Measurements from ENCODE around the gene RASGEF1C. TPM values are rescaled to one million over a fixed set of nuclear protein-coding genes. Genes with fewer than 3 reads are reported as not detected.
A peak's percentile ranks its signal among the peaks of the same experiment; 100 is the strongest.

The RASGEF1C gene
- total RNA-seq, 1 donor from 2014 or later = not detected

GRCh38 chr5:180159756-180160155, 49.3 kb downstream of the RASGEF1C start:
- FAIRE-seq (no peak), DNase-seq (ENCODE audit: low read depth) (no peak)
- Histone ChIP-seq H3K4me3 (ENCODE audit: low read depth, low read length) (no peak overlapping the region), H3K27me3 (ENCODE audit: control insufficient read depth, insufficient read depth, low read length) (no peaks in the 10 kb centered on the region), H3K36me3 (ENCODE audit: control insufficient read depth, insufficient read depth, low read length) (no peaks in the 10 kb centered on the region)
- TF ChIP-seq CTCF (IDR thresholded peaks at IDR 0.05; ENCODE audit: insufficient read depth, low read length, severe bottlenecking) = no peak

GRCh38 chr5:180157866-180158265, 51.1 kb downstream of the RASGEF1C start:
- no peak for TF ChIP-seq CTCF (IDR thresholded peaks at IDR 0.05; ENCODE audit: insufficient read depth, low read length, severe bottlenecking)
- no peaks in the 10 kb centered on the region for H3K27me3 ChIP-seq (ENCODE audit: control insufficient read depth, insufficient read depth, low read length)
- H3K4me3 ChIP-seq (ENCODE audit: low read depth, low read length) = no peak overlapping the region
- H3K36me3 ChIP-seq (ENCODE audit: control insufficient read depth, insufficient read depth, low read length) = no peaks in the 10 kb centered on the region
- DNase-seq (ENCODE audit: low read depth) = no peak
- peak; percentile 43 for FAIRE-seq

- TF ChIP-seq CTCF (IDR thresholded peaks at IDR 0.05; ENCODE audit: insufficient read depth, low read length, severe bottlenecking) = no peak
- Histone ChIP-seq H3K4me3 (ENCODE audit: low read depth, low read length) (no peak overlapping the region), H3K36me3 (ENCODE audit: control insufficient read depth, insufficient read depth, low read length) (no peaks in the 10 kb centered on the region), H3K27me3 (ENCODE audit: control insufficient read depth, insufficient read depth, low read length) (no peaks in the 10 kb centered on the region)
- DNase-seq (ENCODE audit: low read depth) = no peak
- FAIRE-seq = no peak
These were observed 52.9 kb downstream of the RASGEF1C start for GRCh38 chr5:180156141-180156540.

- DNase-seq (ENCODE audit: low read depth) = no peak
- no peak for FAIRE-seq
- H3K4me3 ChIP-seq (ENCODE audit: low read depth, low read length) = no peak overlapping the region
- no peaks in the 10 kb centered on the region for H3K27me3 ChIP-seq (ENCODE audit: control insufficient read depth, insufficient read depth, low read length)
- TF ChIP-seq CTCF (IDR thresholded peaks at IDR 0.05; ENCODE audit: insufficient read depth, low read length, severe bottlenecking) = no peak
- no peaks in the 10 kb centered on the region for H3K36me3 ChIP-seq (ENCODE audit: control insufficient read depth, insufficient read depth, low read length)
These were observed 53.6 kb downstream of the RASGEF1C start for GRCh38 chr5:180155365-180155926.

- no peak overlapping the region for H3K4me3 ChIP-seq (ENCODE audit: low read depth, low read length)
- H3K27me3 ChIP-seq (ENCODE audit: control insufficient read depth, insufficient read depth, low read length) = no peaks in the 10 kb centered on the region
- no peaks in the 10 kb centered on the region for H3K36me3 ChIP-seq (ENCODE audit: control insufficient read depth, insufficient read depth, low read length)
- no peak for FAIRE-seq
- no peak for DNase-seq (ENCODE audit: low read depth)
- TF ChIP-seq CTCF (IDR thresholded peaks at IDR 0.05; ENCODE audit: insufficient read depth, low read length, severe bottlenecking) = no peak
These were observed 54.1 kb downstream of the RASGEF1C start for GRCh38 chr5:180154821-180155364.

- Histone ChIP-seq H3K4me3 (ENCODE audit: low read depth, low read length) (no peak overlapping the region), H3K27me3 (ENCODE audit: control insufficient read depth, insufficient read depth, low read length) (no peaks in the 10 kb centered on the region), H3K36me3 (ENCODE audit: control insufficient read depth, insufficient read depth, low read length) (no peaks in the 10 kb centered on the region)
- FAIRE-seq (no peak), DNase-seq (ENCODE audit: low read depth) (no peak)
- TF ChIP-seq CTCF (IDR thresholded peaks at IDR 0.05; ENCODE audit: insufficient read depth, low read length, severe bottlenecking) = no peak
These were observed 55.0 kb downstream of the RASGEF1C start for GRCh38 chr5:180153991-180154390.

Measured in bronchial epithelial cell (primary cell).